Lower leg skin (tissue), 3 donors: ENCODE data around the gene ZC3H7B.

Experiments
- POLR2A ChIP-seq, 2 donors: fragments of 450-650 bp; IDR thresholded peaks; one replicate each; pipeline ENCODE4 v1.6.1; 2016 to 2017; ENCODE audit warnings: antibody characterized with exemption in 2 of 2, mild to moderate bottlenecking in 1 of 2, moderate library complexity in 1 of 2
- TF ChIP-seq, protein P1 (sequence below), 3 donors: fragments of 450-650 bp; IDR thresholded peaks; one replicate each; pipeline ENCODE4 v1.5.1; 2016; ENCODE audit warnings: antibody characterized with exemption in 3 of 3, mild to moderate bottlenecking in 3 of 3, moderate library complexity in 2 of 3

GRCh38 chr22:41398921-41399320 is 97.6 kb downstream of the ZC3H7B start:
- TF ChIP-seq, protein P1, sequence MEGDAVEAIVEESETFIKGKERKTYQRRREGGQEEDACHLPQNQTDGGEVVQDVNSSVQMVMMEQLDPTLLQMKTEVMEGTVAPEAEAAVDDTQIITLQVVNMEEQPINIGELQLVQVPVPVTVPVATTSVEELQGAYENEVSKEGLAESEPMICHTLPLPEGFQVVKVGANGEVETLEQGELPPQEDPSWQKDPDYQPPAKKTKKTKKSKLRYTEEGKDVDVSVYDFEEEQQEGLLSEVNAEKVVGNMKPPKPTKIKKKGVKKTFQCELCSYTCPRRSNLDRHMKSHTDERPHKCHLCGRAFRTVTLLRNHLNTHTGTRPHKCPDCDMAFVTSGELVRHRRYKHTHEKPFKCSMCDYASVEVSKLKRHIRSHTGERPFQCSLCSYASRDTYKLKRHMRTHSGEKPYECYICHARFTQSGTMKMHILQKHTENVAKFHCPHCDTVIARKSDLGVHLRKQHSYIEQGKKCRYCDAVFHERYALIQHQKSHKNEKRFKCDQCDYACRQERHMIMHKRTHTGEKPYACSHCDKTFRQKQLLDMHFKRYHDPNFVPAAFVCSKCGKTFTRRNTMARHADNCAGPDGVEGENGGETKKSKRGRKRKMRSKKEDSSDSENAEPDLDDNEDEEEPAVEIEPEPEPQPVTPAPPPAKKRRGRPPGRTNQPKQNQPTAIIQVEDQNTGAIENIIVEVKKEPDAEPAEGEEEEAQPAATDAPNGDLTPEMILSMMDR (IDR thresholded peaks at IDR 0.05): no peak
- no peak for TF ChIP-seq POLR2A (IDR thresholded peaks at IDR 0.05)
